ENCODE results near the gene NOD2. TPM values are rescaled to one million over a fixed set of nuclear protein-coding genes. Genes with fewer than 3 reads are reported as not detected.

Gene NOD2
- total RNA-seq, 1 experiment from 2014 or later: not detected

GRCh38 chr16:50699326-50700159, 6.1 kb downstream of the NOD2 start:
- TF ChIP-seq SIN3A (IDR thresholded peaks at IDR 0.05; ENCODE audit: borderline replicate concordance, insufficient read depth, low read depth, low read length): no peak
- no peak for TF ChIP-seq TCF7L2 (IDR thresholded peaks at IDR 0.05; ENCODE audit: low read depth, low read length)
- TF ChIP-seq CTCF (IDR thresholded peaks at IDR 0.05): no peak
- TF ChIP-seq POLR2AphosphoS5 (IDR thresholded peaks at IDR 0.05; ENCODE audit: low read depth, low read length): no peak
- TF ChIP-seq REST (IDR thresholded peaks at IDR 0.05; ENCODE audit: insufficient read depth in 1 of 2, low read depth in 2 of 2, low read length in 1 of 2): no peak
- no peaks in the 10 kb centered on the region for H3K4me1 ChIP-seq (ENCODE audit: control insufficient read depth, insufficient read depth, low read length)
- no TSS peak for BruUV-seq (replicated peaks)
- H3K4me3 ChIP-seq (ENCODE audit: low read depth in 2 of 2, low read length in 2 of 2): no peak overlapping the region
- intact Hi-C loops (cut with micrococcal nuclease; ENCODE audit: unreplicated experiment): no loop called here
- in situ Hi-C loops (cut with HindIII; ENCODE audit: low pct_unique_long_range_greater_than_20kb, low sequenced_read_pairs): no loop called here
- ChIA-PET CTCF (no interaction called here), POLR2A (no interaction called here)
- no peaks in the 10 kb centered on the region for H3K9me3 ChIP-seq (ENCODE audit: control insufficient read depth, insufficient read depth, low read depth, low read length)
- no peak for DNase-seq (ENCODE audit: low read depth, low spot score)
- no peaks in the 10 kb centered on the region for H3K36me3 ChIP-seq (ENCODE audit: control insufficient read depth, insufficient read depth, low read length)
- H3K27ac ChIP-seq (ENCODE audit: low read length): no peak overlapping the region
- ATAC-seq: no peak
- no peaks in the 10 kb centered on the region for H3K27me3 ChIP-seq (ENCODE audit: control insufficient read depth, insufficient read depth, low read length)

- no peaks in the 10 kb centered on the region for H3K36me3 ChIP-seq (ENCODE audit: control insufficient read depth, insufficient read depth, low read length)
- intact Hi-C loops (cut with micrococcal nuclease; ENCODE audit: unreplicated experiment): no loop called here
- H3K9me3 ChIP-seq (ENCODE audit: control insufficient read depth, insufficient read depth, low read depth, low read length): no peaks in the 10 kb centered on the region
- CTCF ChIA-PET: interaction anchor here (0.6 kb wide), 1 partner anchor 102 kb away, joined by 4 read pairs; no protein-coding TSS in a partner anchor
- no peak for TF ChIP-seq POLR2AphosphoS5 (IDR thresholded peaks at IDR 0.05; ENCODE audit: low read depth, low read length)
- no peak overlapping the region for H3K4me3 ChIP-seq (ENCODE audit: low read depth in 2 of 2, low read length in 2 of 2)
- H3K4me1 ChIP-seq (ENCODE audit: control insufficient read depth, insufficient read depth, low read length): no peaks in the 10 kb centered on the region
- no peak overlapping the region for H3K27ac ChIP-seq (ENCODE audit: low read length)
- no peak for ATAC-seq
- BruUV-seq (replicated peaks): no TSS peak
- DNase-seq (ENCODE audit: low read depth, low spot score): no peak
- in situ Hi-C loops (cut with HindIII; ENCODE audit: low pct_unique_long_range_greater_than_20kb, low sequenced_read_pairs): no loop called here
- POLR2A ChIA-PET: no interaction called here
- H3K27me3 ChIP-seq (ENCODE audit: control insufficient read depth, insufficient read depth, low read length): no peaks in the 10 kb centered on the region
Measured at GRCh38 chr16:50702725-50703124, 9.3 kb downstream of the NOD2 start.

DNA sequence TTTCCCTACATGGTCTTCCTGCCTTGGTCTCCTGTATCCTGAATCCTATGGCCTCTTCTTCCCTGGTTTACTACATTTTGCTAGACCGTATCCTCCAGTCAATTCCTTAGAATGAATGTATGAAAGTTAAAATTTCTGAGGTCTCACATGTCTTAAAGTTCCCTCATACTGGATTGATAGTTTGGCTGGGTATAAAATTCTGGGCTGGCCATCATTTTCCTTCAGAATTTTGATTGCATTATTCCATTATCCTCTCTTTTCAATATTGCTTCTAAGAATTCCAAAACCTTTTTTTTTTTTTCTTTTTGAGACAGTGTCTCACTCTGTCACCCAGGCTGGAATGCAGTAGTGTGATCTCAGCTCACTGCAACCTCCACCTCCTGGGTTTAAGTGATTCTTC, 10.8 kb downstream of the NOD2 start:
- TF ChIP-seq CTCF (IDR thresholded peaks at IDR 0.05): no peak
- TF ChIP-seq POLR2AphosphoS5 (IDR thresholded peaks at IDR 0.05; ENCODE audit: low read depth, low read length): no peak
- no peak for TF ChIP-seq SIN3A (IDR thresholded peaks at IDR 0.05; ENCODE audit: borderline replicate concordance, insufficient read depth, low read depth, low read length)
- TF ChIP-seq TCF7L2 (IDR thresholded peaks at IDR 0.05; ENCODE audit: low read depth, low read length): no peak
- TF ChIP-seq REST (IDR thresholded peaks at IDR 0.05; ENCODE audit: insufficient read depth in 1 of 2, low read depth in 2 of 2, low read length in 1 of 2): no peak
- intact Hi-C loops (cut with micrococcal nuclease; ENCODE audit: unreplicated experiment) (no loop called here), in situ Hi-C loops (cut with HindIII; ENCODE audit: low pct_unique_long_range_greater_than_20kb, low sequenced_read_pairs) (no loop called here)
- Histone ChIP-seq H3K4me3 (ENCODE audit: low read depth in 2 of 2, low read length in 2 of 2) (no peak overlapping the region), H3K36me3 (ENCODE audit: control insufficient read depth, insufficient read depth, low read length) (no peaks in the 10 kb centered on the region), H3K27ac (ENCODE audit: low read length) (no peak overlapping the region), H3K9me3 (ENCODE audit: control insufficient read depth, insufficient read depth, low read depth, low read length) (no peaks in the 10 kb centered on the region), H3K4me1 (ENCODE audit: control insufficient read depth, insufficient read depth, low read length) (no peaks in the 10 kb centered on the region), H3K27me3 (ENCODE audit: control insufficient read depth, insufficient read depth, low read length) (no peaks in the 10 kb centered on the region)
- no TSS peak for BruUV-seq (replicated peaks)
- ATAC-seq (no peak), DNase-seq (ENCODE audit: low read depth, low spot score) (no peak)
- ChIA-PET POLR2A (no interaction called here), CTCF (no interaction called here)

Data from Panc1 (cell line).